Endothelial cell of umbilical vein (primary cell): ENCODE data around the gene PDPK1. TPM values are rescaled to one million over a fixed set of nuclear protein-coding genes. Genes with fewer than 3 reads are reported as not detected.

Experiments used
- BruUV-seq: library from RNA; stranded (reverse); fragments of 400-500 nt; replicated peaks from 2 replicates; lab custom pipeline; 2021; lab: Mats Ljungman, UMichigan
- CTCF ChIA-PET: fragments of 300-600, 350-600 bp; sonication (Branson Sonifier 250); formaldehyde crosslinking; loops from one replicate; lab custom pipeline; 2021; ENCODE audit warnings: antibody characterized with exemption, inconsistent platforms; lab: Charles Lee
- POLR2A ChIA-PET: fragments of 300-600, 350-600 bp; sonication (Branson Sonifier 250); formaldehyde crosslinking; loops from one replicate; lab custom pipeline; 2021; ENCODE audit warnings: antibody characterized with exemption, inconsistent platforms; lab: Charles Lee
- DNase-seq: peaks from one replicate; pipeline ENCODE4 v3.0.0-alpha.2; 2011; ENCODE audit warnings: low read depth, low spot score
- FAIRE-seq: peaks from 2 replicates; lab custom pipeline; 2011; peaks lifted over from hg19 to GRCh38; lab: Jason Lieb, UNC
- H2AFZ ChIP-seq: 2 replicates; pipeline ENCODE4 v1.6.0; 2012; ENCODE audit warnings: low read depth, low read length, control low read depth, inconsistent platforms
- H3K27ac ChIP-seq: 2 replicates; pipeline ENCODE4 v1.5.1; 2011; ENCODE audit warnings: low read depth, mild to moderate bottlenecking, control low read depth, low read length, moderate library complexity; ENCODE audit not compliant: insufficient read depth
- H3K27me3 ChIP-seq, 2 experiments: 2 replicates each; pipeline versions ENCODE4 v1.6.0 to v1.6.1; 2011; ENCODE audit warnings: low read length in 2 of 2, mixed read lengths in 1 of 2; ENCODE audit not compliant: control insufficient read depth in 2 of 2, insufficient read depth in 2 of 2
- H3K36me3 ChIP-seq, 2 experiments: 2 replicates in 1 of 2; 3 replicates in 1 of 2; pipeline ENCODE4 v1.5.1; 2011; ENCODE audit warnings: low read length in 2 of 2, mild to moderate bottlenecking in 1 of 2, moderate library complexity in 1 of 2; ENCODE audit not compliant: control insufficient read depth in 2 of 2, insufficient read depth in 2 of 2; ENCODE audit errors: extremely low read depth in 1 of 2
- H3K4me1 ChIP-seq: 3 replicates; pipeline ENCODE4 v1.5.1; 2011; ENCODE audit warnings: mild to moderate bottlenecking, low read length; ENCODE audit not compliant: control insufficient read depth, insufficient read depth; ENCODE audit errors: extremely low read depth
- H3K4me2 ChIP-seq: 2 replicates; pipeline ENCODE4 v1.6.1; 2011; ENCODE audit warnings: low read length, control low read depth, mixed read lengths; ENCODE audit not compliant: insufficient read depth
- H3K4me3 ChIP-seq, 3 experiments: fragments of 200-600 bp in 1 of 3; sonication (generic), shearing (Covaris generic) in 1 of 3; replicated peaks in 1 of 3; 2 replicates each; pipeline ENCODE4 v1.5.1; 2011 to 2016; ENCODE audit warnings: control low read depth in 3 of 3, low read length in 3 of 3, mild to moderate bottlenecking in 2 of 3, inconsistent platforms in 1 of 3, low read depth in 1 of 3, moderate library complexity in 1 of 3; ENCODE audit not compliant: insufficient read depth in 1 of 3
- H3K79me2 ChIP-seq: 2 replicates; pipeline ENCODE4 v1.6.0; 2012; ENCODE audit warnings: low read length, inconsistent platforms; ENCODE audit not compliant: control insufficient read depth, insufficient read depth
- H3K9ac ChIP-seq: replicated peaks from 2 replicates; pipeline ENCODE3; 2011; ENCODE audit warnings: low read length, control low read depth; ENCODE audit not compliant: insufficient read depth; ENCODE audit errors: extremely low read depth
- H3K9me1 ChIP-seq: replicated peaks from 3 replicates; pipeline ENCODE4 v1.6.0; 2011; ENCODE audit warnings: mild to moderate bottlenecking, low read length; ENCODE audit not compliant: control insufficient read depth, insufficient read depth; ENCODE audit errors: extremely low read depth
- H3K9me3 ChIP-seq: replicated peaks from 2 replicates; pipeline ENCODE4 v1.5.1; 2012; ENCODE audit warnings: low read length, inconsistent platforms; ENCODE audit not compliant: control insufficient read depth, insufficient read depth
- H4K20me1 ChIP-seq: replicated peaks from 2 replicates; pipeline ENCODE3; 2011; ENCODE audit warnings: mild to moderate bottlenecking, low read length; ENCODE audit not compliant: control insufficient read depth, insufficient read depth; ENCODE audit errors: extremely low read depth
- EZH2 ChIP-seq: IDR thresholded peaks from 2 replicates; pipeline ENCODE4 v1.6.1; 2012; ENCODE audit warnings: borderline replicate concordance, low read depth, mild to moderate bottlenecking, moderate library complexity, low read length, inconsistent platforms; ENCODE audit not compliant: severe bottlenecking
- FOS ChIP-seq: IDR thresholded peaks from 2 replicates; pipeline ENCODE4 v1.6.1; 2011; ENCODE audit warnings: mild to moderate bottlenecking, low read length, moderate library complexity, borderline replicate concordance; ENCODE audit not compliant: insufficient read depth
- GATA2 ChIP-seq: IDR thresholded peaks from 2 replicates; pipeline ENCODE4 v1.7.0; 2011; ENCODE audit warnings: low read depth, mild to moderate bottlenecking, moderate library complexity, mixed read lengths, low read length; ENCODE audit not compliant: insufficient read length, insufficient read depth
- JUN ChIP-seq: IDR thresholded peaks from 2 replicates; pipeline ENCODE4 v1.6.1; 2011; ENCODE audit warnings: borderline replicate concordance, low read depth; ENCODE audit not compliant: insufficient read length, insufficient read depth
- MAX ChIP-seq: IDR thresholded peaks from 2 replicates; pipeline ENCODE4 v1.6.1; 2011; ENCODE audit not compliant: insufficient read depth, insufficient read length
- MYC ChIP-seq: IDR thresholded peaks from one replicate; pipeline ENCODE4 v1.6.1; 2011; ENCODE audit warnings: mild to moderate bottlenecking, low read depth, low read length
- POLR2A ChIP-seq: IDR thresholded peaks from 2 replicates; pipeline ENCODE4 v1.6.1; 2012; ENCODE audit warnings: low read depth, mild to moderate bottlenecking, control low read depth, low read length
- POLR2AphosphoS5 ChIP-seq: IDR thresholded peaks from 2 replicates; pipeline ENCODE4 v1.6.1; 2012; ENCODE audit warnings: low read depth, mild to moderate bottlenecking, control low read depth, low read length, moderate library complexity; ENCODE audit not compliant: insufficient read depth
- dilution Hi-C: fragments of 300-500 bp; cut with MboI; formaldehyde crosslinking; loops from one replicate; pipeline ENCODE4 v1.15.0; 2019; ENCODE audit warnings: low sequenced_read_pairs; ENCODE audit not compliant: extremely low pct_ligation_motif_present
- intact Hi-C: fragments of 100-400 bp; cut with micrococcal nuclease; formaldehyde crosslinking; loops from one replicate; pipeline ENCODE4 v1.10.0; 2022
- polyA plus RNA-seq, 4 experiments: library from polyadenylated mRNA; depleted of rRNA in 3 of 4; stranded (reverse) in 3 of 4; unstranded in 1 of 4; fragments of >200 nt; gene quantifications; 2 replicates each; pipeline versions ENCODE4 v1.2.1 to v1.2.3, GENCODE V29; 2011 to 2012; ENCODE audit warnings: missing spikeins in 1 of 4
- total RNA-seq: library from RNA; stranded (reverse); gene quantifications from 2 replicates; pipeline ENCODE4 v1.2.3, GENCODE V29; 2021
- TF ChIP-seq, protein P1 (sequence below), 2 donors: IDR thresholded peaks; 1 replicate in 1 of 2; 2 replicates in 1 of 2; pipeline ENCODE4 v1.5.1; 2011; ENCODE audit warnings: low read length in 2 of 2, mild to moderate bottlenecking in 2 of 2, moderate library complexity in 2 of 2, control low read depth in 1 of 2, inconsistent platforms in 1 of 2, low read depth in 1 of 2; ENCODE audit not compliant: insufficient read depth in 1 of 2; ENCODE audit errors: extremely low read depth in 1 of 2

PDPK1 gene
- total and polyA plus RNA-seq, 2 donors (not counting 3 experiments of a cell fraction or from before 2014, with no cell fraction given): 22.4 to 37.3 TPM

DNA sequence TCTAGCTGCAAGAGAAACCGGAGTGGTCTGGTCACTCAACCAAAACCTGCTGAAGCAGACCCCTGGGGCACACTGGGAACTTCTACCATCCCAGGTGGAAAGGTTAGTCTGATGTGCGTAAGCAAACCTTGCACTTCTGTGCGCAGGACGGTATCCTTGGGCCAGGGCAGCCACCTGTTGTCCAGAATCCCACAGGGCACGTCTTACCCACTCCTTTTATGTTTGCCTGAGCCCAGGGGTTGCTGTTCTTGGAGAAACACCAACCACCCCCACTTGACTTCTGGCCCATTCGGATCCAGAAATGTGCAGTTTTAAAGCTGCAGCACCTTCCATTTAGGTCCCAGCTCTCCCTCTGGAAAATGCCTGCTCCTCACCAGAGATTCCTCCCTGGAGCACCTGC is 44.2 kb upstream of the PDPK1 start:
- H3K4me2 ChIP-seq: no peak overlapping the region
- no peaks in the 10 kb centered on the region for H4K20me1 ChIP-seq
- DNase-seq (no peak), FAIRE-seq (no peak)
- POLR2A ChIA-PET: no interaction called here
- H3K27me3 ChIP-seq: no peaks in the 10 kb centered on the region
- no peaks in the 10 kb centered on the region for H3K9me3 ChIP-seq
- intact Hi-C loops (no loop called here), dilution Hi-C loops (no loop called here)
- no peak overlapping the region for H2AFZ ChIP-seq
- no peaks in the 10 kb centered on the region for H3K9me1 ChIP-seq
- no peak overlapping the region for H3K9ac ChIP-seq
- no peak overlapping the region for H3K27ac ChIP-seq
- no peak overlapping the region for H3K4me3 ChIP-seq
- TF ChIP-seq EZH2: no peak
- no peak for TF ChIP-seq JUN
- TF ChIP-seq MAX: no peak
- TF ChIP-seq MYC: no peak
- TF ChIP-seq FOS: no peak
- TF ChIP-seq POLR2A: no peak
- TF ChIP-seq POLR2AphosphoS5: no peak
- TF ChIP-seq GATA2: no peak
- TF ChIP-seq, protein P1, sequence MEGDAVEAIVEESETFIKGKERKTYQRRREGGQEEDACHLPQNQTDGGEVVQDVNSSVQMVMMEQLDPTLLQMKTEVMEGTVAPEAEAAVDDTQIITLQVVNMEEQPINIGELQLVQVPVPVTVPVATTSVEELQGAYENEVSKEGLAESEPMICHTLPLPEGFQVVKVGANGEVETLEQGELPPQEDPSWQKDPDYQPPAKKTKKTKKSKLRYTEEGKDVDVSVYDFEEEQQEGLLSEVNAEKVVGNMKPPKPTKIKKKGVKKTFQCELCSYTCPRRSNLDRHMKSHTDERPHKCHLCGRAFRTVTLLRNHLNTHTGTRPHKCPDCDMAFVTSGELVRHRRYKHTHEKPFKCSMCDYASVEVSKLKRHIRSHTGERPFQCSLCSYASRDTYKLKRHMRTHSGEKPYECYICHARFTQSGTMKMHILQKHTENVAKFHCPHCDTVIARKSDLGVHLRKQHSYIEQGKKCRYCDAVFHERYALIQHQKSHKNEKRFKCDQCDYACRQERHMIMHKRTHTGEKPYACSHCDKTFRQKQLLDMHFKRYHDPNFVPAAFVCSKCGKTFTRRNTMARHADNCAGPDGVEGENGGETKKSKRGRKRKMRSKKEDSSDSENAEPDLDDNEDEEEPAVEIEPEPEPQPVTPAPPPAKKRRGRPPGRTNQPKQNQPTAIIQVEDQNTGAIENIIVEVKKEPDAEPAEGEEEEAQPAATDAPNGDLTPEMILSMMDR (IDR thresholded peaks at IDR 0.05; ENCODE audit: extremely low read depth in 1 of 2, insufficient read depth in 1 of 2, low read depth in 1 of 2, low read length in 2 of 2): no peak
- CTCF ChIA-PET: no interaction called here
- H3K36me3 ChIP-seq: peaks cover 0 to 12% of the 10 kb centered on the region in 2 experiments
- H3K79me2 ChIP-seq: peaks cover 2% of the 10 kb centered on the region
- H3K4me1 ChIP-seq: no peaks in the 10 kb centered on the region
- BruUV-seq: no TSS peak
